NCI-H524 (cell line): ENCODE results near the gene IDI1.
A peak's percentile ranks its signal among the peaks of the same experiment; 100 is the strongest.
"Not testable (repeated sequence)": the region's sequence is repeated elsewhere in the genome, so short reads cannot be mapped to it uniquely, and the experiment has no call there.

ENCODE experiments used
- DNase-seq, 2 experiments: peaks; one replicate each; lab custom pipeline; 2025; lab: John Stamatoyannopoulos, UW

Gene IDI1

GRCh38 chr10:1063232-1063865 lies 14.4 kb upstream of the IDI1 start:
- DNase-seq, result no peak

DNA sequence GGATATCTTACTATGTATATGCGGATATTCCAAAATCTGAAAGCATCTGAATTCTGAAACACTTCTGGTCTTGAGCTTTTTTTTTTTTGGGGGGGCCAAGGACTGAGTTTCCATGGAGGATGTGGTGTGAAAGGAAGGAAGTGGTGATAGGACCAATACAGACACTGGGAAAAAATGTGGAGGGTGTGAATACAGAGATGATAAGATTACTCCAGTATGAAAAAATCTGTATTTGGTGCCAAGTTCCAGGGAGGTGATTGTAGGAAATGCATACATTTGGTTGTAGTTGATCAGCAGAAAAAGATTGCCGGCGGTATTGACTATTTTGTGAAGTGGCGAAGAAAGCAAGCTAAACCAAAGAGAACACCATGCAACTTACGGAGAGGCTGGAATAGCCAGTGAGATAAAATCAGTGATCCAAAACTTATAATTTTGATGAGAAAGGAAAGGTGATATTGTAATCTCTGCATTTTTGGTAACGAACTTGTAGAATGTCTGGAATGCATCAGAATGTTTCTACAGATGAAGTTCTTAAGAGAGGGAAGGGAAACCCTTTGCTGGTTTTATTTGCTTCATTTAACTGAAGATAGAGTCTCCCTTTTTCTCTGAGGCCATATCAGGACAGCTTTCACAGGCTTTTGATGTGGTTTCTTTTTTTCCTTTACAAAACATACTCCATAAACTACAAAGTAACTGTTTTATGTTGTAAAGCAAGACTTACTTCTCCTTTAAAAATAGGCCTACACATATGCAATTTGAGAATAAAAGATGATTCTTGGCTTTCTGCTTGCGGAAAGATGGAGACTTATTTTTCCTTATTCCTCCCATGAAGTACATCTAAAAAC lies 13.2 kb upstream of the IDI1 start:
- no peak for DNase-seq

DNA sequence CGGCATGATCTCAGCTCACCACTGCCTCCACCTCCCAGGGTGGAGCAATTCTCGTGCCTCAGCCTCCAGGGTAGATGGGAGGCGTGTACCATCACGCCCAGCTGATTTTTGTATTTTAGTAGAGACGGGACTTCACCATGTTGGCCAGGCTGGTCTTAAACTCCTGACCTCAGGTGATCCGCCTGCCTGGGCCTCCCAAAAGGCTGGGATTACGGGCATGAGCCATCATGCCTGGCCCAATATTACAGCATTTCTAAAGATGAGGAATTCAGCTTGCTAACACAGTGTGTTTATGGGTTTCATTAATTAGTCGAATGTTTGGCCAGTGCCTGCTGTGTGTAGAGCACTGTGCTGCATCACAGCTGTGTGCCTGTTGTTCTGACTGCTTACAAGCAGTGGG lies 11.0 kb upstream of the IDI1 start:
- no peak for DNase-seq

DNA sequence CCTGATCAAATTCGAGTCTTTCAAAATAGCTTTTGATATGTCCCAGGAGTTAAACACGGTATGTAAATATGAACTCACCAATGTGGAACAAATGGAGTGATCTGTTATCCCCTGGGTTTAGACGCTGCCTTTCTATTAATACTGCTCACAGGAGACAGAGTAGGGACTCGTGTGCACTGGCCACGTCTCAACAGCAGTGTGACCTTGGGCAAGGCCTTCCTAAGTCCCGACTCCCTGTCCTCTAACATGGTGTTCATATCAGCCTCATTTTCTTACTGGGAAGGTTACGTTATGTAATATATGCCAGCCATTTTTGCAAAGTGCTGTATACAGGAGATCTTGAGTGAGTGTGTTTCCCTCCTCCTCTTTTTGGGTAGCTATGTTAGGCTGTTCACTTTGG lies 9.1 kb upstream of the IDI1 start:
- DNase-seq, result no peak

GRCh38 chr10:1057106-1057657 lies 8.3 kb upstream of the IDI1 start:
- no peak for DNase-seq

DNA sequence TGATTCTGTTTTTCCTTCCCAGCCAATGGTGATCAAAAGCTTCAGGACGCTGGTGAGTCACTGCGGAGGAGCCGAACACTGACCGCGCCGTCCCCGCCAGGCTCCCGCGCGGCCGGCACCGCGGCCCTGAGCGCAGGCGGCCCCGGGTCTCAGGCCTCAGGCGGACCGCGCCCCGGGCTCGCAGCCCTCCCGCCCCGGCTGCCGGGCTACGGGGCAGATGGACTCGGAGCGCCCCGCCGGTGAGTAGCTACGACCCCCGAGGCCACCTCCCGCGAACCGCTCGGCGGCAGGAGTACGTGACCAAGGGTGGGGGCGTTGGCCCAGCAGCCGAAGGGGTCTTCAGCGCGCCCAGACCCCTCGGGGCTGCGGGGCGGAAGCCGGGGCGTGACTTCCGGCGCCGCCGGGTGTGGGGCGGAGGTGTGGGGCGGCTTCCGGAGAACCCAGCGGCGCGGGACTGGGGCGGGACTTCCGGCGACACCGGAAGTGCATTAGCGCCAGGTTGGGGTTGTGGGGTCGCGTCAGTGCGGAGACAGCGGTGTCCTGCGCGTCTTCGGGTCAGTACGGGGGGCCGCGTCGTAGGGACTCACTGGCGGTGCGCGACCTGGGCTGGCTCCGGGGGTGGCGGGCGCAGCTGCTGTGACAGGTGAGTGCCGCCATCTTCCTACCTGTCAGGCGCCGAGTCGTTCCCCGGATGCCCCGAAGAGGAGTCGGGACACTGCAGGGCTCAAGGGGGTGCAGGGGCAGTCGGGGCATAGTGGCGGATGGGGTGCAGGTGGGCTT lies 7.6 kb upstream of the IDI1 start, which contains the start of gene WDR37:
Gene WDR37, plus strand, starts transcription at position 60 of the 780 bp plus-strand sequence. CDS start 15,771 bp downstream, outside the sequence.
- peak; percentile 39 to 52 for DNase-seq

DNA sequence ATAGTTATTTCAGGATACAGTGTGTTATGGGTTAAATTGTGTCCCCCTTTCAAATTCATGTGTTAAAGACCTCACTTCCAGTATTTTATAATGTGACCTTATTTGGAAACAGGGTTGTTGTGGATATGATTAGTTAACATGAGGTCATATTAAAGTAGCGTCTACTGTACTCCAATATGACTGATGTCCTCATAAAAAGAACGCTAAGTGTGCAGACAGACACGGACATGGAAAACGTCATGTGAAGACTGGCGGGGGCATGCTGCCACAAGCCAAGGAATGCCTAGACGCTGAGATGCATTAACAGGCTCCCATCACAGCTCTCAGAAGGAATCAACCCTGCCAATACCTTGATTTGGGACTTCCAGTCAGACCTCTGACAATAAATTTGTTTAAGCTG lies 5.8 kb upstream of the IDI1 start:
- DNase-seq, result no peak

GRCh38 chr10:1050554-1050953 lies 1.6 kb upstream of the IDI1 start:
- no peak for DNase-seq

DNA sequence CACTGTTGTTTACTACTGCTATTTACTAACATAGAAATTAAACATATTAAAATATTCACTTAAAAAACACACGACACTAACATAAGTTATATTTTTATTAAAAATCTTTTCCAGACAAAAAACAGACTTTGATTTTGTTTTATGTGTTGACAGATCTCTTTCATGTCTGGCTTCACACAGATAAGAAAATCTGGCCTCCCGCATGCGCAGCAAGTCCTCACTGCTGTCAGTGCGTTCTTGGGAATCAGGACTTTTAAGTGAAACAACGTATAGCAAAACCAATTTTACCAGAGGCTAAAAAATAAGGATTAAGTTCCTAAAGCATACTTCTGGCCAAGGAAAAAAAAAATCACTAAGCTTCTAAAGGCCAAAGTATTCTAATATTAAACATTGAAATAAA lies 1.2 kb upstream of the IDI1 start:
- no peak for DNase-seq

DNA sequence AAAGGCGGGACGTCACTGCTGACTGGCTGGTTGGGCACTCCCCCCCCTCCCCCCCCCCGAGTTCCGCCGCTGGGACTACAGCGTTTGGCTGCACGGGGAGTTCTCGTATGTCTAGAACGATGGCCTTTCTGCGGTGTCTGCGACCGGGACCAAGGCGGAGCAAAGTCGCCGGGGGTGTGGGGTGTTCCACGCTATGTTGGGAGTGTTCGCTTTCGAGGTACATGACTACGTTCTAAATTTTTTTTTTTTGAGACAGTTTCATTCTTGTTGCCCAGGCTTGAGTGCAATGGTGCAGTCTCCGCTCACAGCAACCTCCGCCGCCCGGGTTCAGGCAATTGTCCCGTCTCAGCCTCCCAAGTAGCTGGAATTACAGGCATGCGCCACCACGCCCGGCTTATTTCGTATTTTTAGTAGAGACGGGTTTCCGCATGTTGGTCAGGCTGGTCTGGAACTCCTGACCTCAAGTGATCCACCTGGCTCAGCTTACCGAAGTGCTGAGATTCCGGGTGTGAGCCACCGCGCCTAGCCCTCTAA lies 573 bp upstream of the IDI1 start:
- DNase-seq, result no peak

- peak in 1 of 2 experiments; percentile 32 for DNase-seq
Observed at GRCh38 chr10:1048349-1048731, 579 bp downstream of the IDI1 start.

GRCh38 chr10:1047937-1048336 lies 982 bp downstream of the IDI1 start:
- DNase-seq, result peak in 1 of 2 experiments; percentile 3

DNA sequence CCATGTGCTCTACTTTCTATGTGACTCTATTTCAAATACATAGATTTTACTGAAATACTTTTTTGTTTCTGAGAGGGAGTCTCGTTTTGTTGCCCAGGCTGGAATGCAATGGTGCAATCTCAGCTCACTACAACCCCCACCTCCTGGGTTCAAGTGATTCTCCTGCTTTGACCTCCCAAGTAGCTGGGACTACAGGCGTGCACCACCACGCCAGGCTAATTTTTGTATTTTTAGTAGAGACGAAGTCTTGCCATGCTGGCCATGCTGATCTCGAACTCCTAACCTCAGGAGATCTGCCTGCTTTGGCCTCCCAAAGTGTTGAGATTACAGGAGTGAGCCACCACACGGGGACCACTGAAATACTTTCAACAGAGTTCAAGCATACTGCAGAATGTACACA lies 3.5 kb downstream of the IDI1 start:
- DNase-seq, result no peak

DNA sequence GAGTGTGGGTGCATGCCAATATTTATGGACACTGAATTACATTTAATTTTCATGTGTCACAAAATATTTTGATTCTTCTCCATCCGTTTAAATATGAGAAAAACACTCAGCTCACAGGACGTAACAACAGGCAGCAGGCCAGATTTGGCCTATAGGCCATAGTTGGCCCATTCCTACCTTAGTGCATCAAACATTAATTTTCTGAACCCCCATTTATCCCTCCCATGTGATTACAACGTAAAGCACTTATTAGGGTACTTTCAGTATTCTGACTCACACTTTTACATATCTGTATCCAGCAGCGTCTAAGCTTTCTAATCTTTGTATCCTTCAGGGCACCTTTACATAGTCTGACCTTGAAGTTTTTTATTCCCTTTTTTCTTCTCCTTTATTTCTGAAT lies 4.0 kb downstream of the IDI1 start:
- DNase-seq, result no peak

DNA sequence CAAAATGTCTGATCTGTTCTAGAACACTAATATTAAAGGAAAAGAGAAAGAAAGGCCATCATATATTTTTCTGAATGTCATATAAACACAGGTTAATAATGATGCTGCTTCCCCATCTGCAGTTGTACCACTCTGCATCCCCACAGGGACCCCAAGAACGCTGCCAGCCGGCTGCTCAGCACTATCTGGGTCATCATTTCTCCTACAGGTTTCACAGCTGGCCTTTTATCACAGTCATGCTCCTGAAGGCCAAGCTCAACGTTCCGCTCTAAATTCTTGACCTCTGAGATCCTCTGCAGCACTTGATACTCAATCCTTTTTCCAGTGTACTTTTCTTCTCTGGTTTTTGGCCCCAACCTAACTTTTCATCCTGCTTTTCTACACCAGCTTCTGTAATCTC lies 4.8 kb downstream of the IDI1 start:
- no peak for DNase-seq

- no peak for DNase-seq
Observed at GRCh38 chr10:1043532-1043995, 5.4 kb downstream of the IDI1 start.

DNA sequence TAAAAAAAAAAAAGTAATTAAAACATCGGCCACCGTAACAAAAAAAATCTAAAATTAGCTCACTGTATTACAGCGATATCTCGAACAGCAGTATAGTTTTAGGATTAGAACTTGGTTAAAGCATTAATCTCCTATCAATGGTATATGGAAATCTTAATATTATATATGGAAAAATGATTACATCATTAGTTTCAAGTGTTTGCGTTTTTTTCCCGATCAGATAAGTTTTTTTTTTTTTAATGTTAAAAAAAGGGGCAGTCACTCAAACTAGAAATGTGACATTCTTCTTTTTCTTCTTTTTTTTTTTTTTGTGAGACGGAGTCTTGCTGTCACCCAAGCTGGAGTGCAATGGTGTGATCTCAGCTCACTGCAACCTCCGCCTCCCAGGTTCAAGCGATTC lies 7.4 kb downstream of the IDI1 start:
- no peak for DNase-seq

- no peak for DNase-seq
Observed at GRCh38 chr10:1040133-1040532, 8.8 kb downstream of the IDI1 start.

- DNase-seq, result not testable (repeated sequence)
Observed at GRCh38 chr10:1038769-1039168, 10.2 kb downstream of the IDI1 start.

GRCh38 chr10:1037098-1037497 lies 11.8 kb downstream of the IDI1 start:
- no peak for DNase-seq

GRCh38 chr10:1036341-1036791 lies 12.6 kb downstream of the IDI1 start:
- DNase-seq, result no peak

DNA sequence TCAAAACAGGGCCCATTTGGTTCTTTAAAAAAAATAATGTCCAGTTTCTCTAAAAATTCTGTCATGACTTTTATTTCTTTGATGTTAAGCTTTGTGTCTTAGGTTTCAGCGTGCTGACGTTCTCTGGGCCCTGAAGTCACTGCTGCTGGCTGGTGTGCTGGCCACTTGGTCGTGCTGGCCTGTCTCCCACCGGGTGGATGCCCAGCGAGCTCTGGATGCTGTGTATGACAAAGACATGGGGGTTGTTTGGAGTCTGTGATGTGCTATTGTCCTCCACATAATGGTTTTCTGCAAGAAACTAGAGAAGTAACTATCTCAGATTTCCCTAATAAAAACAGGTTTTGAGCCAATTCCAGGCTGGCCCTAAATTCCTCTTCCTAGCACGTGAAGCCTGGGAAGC lies 13.7 kb downstream of the IDI1 start:
- DNase-seq, result no peak
